GM10248 (cell line): ENCODE data around the gene EEPD1.
"Not testable (repeated sequence)": the region's sequence is repeated elsewhere in the genome, so short reads cannot be mapped to it uniquely, and the experiment has no call there.

ENCODE experiments used
- CTCF ChIA-PET: fragments of 300-600 bp; sonication (Branson Sonifier 250); formaldehyde crosslinking; extraction: SDS; loops from one replicate; lab custom pipeline; 2021; ENCODE audit warnings: antibody characterized with exemption; lab: Yijun Ruan, JAX
- POLR2A ChIA-PET: fragments of 350-650 bp; sonication (Branson Sonifier 250); formaldehyde crosslinking; extraction: SDS; loops from one replicate; lab custom pipeline; 2020; ENCODE audit warnings: antibody characterized with exemption; lab: Yijun Ruan, JAX
- DNase-seq: peaks from one replicate; pipeline ENCODE4 v3.0.0; 2012; ENCODE audit errors: extremely low spot score
- TF ChIP-seq, protein P1 (sequence below): IDR thresholded peaks from 2 replicates; pipeline ENCODE4 v1.5.1; 2012; ENCODE audit warnings: mild to moderate bottlenecking, low read depth; ENCODE audit errors: extremely low read depth, missing control alignments, control extremely low read depth

The EEPD1 gene

DNA sequence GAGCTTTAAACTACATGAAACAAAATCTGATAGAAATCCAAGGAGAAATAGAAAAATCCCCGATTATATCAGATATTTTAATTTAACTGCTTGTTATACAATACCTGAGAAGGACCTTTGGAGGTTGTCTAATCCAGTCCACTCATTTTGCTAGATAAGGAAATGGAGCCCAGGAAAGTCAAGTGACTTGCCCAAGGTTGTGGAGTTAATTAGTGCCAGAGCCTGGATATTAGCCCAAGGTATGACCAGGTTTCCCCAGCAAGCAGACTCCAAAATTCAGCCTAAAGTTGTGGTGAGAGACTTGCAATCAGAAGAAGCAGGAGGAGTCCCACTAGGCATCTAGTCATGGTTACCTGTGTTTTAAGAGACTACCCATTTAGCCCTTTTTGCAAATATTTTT is 11.7 kb upstream of the EEPD1 start:
- no peak for DNase-seq
- ChIA-PET POLR2A (no interaction called here), CTCF (interaction anchor here (1.4 kb wide), 1 partner anchor 51 kb away, joined by 3 read pairs; no protein-coding TSS in a partner anchor)
- TF ChIP-seq, protein P1, sequence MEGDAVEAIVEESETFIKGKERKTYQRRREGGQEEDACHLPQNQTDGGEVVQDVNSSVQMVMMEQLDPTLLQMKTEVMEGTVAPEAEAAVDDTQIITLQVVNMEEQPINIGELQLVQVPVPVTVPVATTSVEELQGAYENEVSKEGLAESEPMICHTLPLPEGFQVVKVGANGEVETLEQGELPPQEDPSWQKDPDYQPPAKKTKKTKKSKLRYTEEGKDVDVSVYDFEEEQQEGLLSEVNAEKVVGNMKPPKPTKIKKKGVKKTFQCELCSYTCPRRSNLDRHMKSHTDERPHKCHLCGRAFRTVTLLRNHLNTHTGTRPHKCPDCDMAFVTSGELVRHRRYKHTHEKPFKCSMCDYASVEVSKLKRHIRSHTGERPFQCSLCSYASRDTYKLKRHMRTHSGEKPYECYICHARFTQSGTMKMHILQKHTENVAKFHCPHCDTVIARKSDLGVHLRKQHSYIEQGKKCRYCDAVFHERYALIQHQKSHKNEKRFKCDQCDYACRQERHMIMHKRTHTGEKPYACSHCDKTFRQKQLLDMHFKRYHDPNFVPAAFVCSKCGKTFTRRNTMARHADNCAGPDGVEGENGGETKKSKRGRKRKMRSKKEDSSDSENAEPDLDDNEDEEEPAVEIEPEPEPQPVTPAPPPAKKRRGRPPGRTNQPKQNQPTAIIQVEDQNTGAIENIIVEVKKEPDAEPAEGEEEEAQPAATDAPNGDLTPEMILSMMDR = no peak

DNA sequence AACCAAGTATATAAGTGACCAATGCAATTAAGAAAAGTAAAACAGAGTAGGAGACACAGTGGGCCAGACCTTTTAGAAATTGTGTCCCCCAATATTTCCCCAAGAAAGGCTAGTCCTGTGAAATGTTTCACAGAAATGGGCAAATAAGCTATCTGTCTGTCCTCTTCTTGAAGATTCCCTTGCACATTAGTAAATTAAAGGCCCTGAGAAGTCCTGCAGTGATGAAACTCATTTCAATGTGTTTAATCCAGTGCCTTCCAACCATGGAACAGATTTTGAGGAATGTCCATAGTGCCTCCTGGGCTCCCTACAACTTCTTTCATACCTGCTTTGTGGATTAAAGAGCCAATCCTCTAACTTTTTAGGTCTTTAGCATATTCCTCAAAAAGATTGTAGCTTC is 11.2 kb upstream of the EEPD1 start:
- ChIA-PET POLR2A (no interaction called here), CTCF (interaction anchor here (1.0 to 1.4 kb wide), 3 partner anchors 13 to 50 kb away, joined by 3 to 4 read pairs (median 3); no protein-coding TSS in a partner anchor)
- no peak for DNase-seq
- TF ChIP-seq, protein P1 = no peak

- POLR2A ChIA-PET = no interaction called here
- CTCF ChIA-PET = no interaction called here
Observed at GRCh38 chr7:36144189-36144588, 8.9 kb upstream of the EEPD1 start.

GRCh38 chr7:36145686-36146085 is 7.4 kb upstream of the EEPD1 start:
- TF ChIP-seq, protein P1 = no peak
- ChIA-PET CTCF (no interaction called here), POLR2A (no interaction called here)
- no peak for DNase-seq

More at GRCh38 chr7:36144189-36144588, 8.9 kb upstream of the EEPD1 start:
- TF ChIP-seq, protein P1 = no peak
- no peak for DNase-seq

DNA sequence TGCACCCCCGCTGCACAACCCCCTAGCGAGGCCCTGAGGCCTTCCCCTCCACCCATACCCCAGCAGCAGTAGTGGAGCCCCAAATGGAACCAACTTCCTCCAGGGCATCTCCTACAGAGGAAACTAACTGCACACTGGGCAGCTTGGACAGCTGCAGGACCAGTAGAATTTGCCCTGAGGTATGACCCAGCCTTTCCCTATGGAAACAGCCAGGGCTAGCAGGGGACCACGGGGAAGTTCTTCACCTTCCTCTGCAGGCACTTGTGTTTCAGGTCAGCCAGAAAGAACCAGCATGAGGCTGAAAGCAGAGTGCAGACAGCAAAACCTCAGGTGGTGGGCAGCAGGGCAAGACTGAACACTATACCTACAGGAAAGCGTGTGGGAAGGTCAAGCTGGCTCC is 5.7 kb upstream of the EEPD1 start:
- CTCF ChIA-PET = no interaction called here
- DNase-seq = no peak
- POLR2A ChIA-PET = no interaction called here
- TF ChIP-seq, protein P1 = no peak

GRCh38 chr7:36148422-36149065 is 4.5 kb upstream of the EEPD1 start:
- CTCF ChIA-PET = no interaction called here
- POLR2A ChIA-PET = no interaction called here
- TF ChIP-seq, protein P1 = no peak
- no peak for DNase-seq

DNA sequence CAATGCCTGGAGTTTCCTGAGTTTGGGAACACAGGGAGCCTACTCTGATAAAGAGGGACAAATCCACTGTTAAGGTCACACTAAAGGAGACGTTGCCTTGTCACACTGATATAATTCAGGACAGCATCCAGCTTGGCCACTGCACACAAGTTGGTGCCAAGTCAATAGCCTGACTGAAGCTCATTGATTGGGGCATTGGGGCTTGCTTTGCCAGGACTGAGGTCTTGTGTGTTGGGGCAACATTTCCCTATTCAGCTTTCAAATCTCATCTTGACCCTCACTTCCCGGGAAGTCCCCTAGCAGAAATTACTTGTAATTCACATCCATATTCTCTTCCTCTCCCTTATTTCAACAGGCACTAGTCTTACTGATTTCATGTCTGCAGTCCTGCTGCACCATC is 3.8 kb upstream of the EEPD1 start:
- POLR2A ChIA-PET, DNase-seq, CTCF ChIA-PET: not testable (repeated sequence)
